Panc1 (cell line): ENCODE measurements around the gene TIMM44. TPM values are rescaled to one million over a fixed set of nuclear protein-coding genes. Genes with fewer than 3 reads are reported as not detected.

ENCODE experiments used
- ATAC-seq: fragments of 200-7000 bp; cut with Tn5 transposase; 2 replicates; pipeline ENCODE4 v1.9.1; 2020; ENCODE audit warnings: mild to moderate bottlenecking, moderate library complexity
- BruUV-seq: library from RNA; stranded (reverse); fragments of 400-500 nt; replicated peaks from 2 replicates; lab custom pipeline; 2021; lab: Mats Ljungman, UMichigan
- CTCF ChIA-PET: fragments of 300-600 bp; sonication (Branson Sonifier 250); formaldehyde crosslinking; loops from one replicate; lab custom pipeline; 2022; ENCODE audit warnings: antibody characterized with exemption; lab: Charles Lee
- POLR2A ChIA-PET: fragments of 300-600 bp; sonication (Branson Sonifier 250); formaldehyde crosslinking; loops from one replicate; lab custom pipeline; 2022; ENCODE audit warnings: antibody characterized with exemption; lab: Charles Lee
- DNase-seq: peaks from one replicate; pipeline ENCODE4 v3.0.0-alpha.2; 2010; ENCODE audit warnings: low read depth, low spot score
- H3K27ac ChIP-seq: 2 replicates; pipeline ENCODE4 v1.5.1; 2011; ENCODE audit warnings: mild to moderate bottlenecking, low read length, inconsistent platforms
- H3K27me3 ChIP-seq: fragments of 200-500 bp; sonication (Bioruptor generic); 2 replicates; pipeline ENCODE4 v1.6.0; 2014; ENCODE audit warnings: low read length, inconsistent platforms; ENCODE audit not compliant: control insufficient read depth, insufficient read depth
- H3K36me3 ChIP-seq: fragments of 200-500 bp; sonication (Bioruptor generic); 2 replicates; pipeline ENCODE4 v1.5.1; 2014; ENCODE audit warnings: inconsistent platforms, mild to moderate bottlenecking, low read length, moderate library complexity; ENCODE audit not compliant: control insufficient read depth, insufficient read depth
- H3K4me1 ChIP-seq: 2 replicates; pipeline ENCODE4 v1.5.1; 2011; ENCODE audit warnings: inconsistent platforms, mild to moderate bottlenecking, low read length, moderate library complexity; ENCODE audit not compliant: control insufficient read depth, insufficient read depth
- H3K4me3 ChIP-seq, 2 experiments: 2 replicates each; pipeline ENCODE4 v1.5.1; 2011 to 2012; ENCODE audit warnings: low read depth in 2 of 2, low read length in 2 of 2, mild to moderate bottlenecking in 2 of 2, inconsistent platforms in 1 of 2, moderate library complexity in 1 of 2
- H3K9me3 ChIP-seq: fragments of 200-500 bp; sonication (Bioruptor generic); 2 replicates; pipeline ENCODE4 v1.5.1; 2014; ENCODE audit warnings: low read depth, mild to moderate bottlenecking, inconsistent platforms, low read length, moderate library complexity; ENCODE audit not compliant: control insufficient read depth, insufficient read depth
- POLR2AphosphoS5 ChIP-seq: IDR thresholded peaks from 2 replicates; pipeline ENCODE4 v1.6.1; 2012; ENCODE audit warnings: mild to moderate bottlenecking, low read depth, low read length, moderate library complexity
- SIN3A ChIP-seq: IDR thresholded peaks from 2 replicates; pipeline ENCODE4 v1.6.1; 2012; ENCODE audit warnings: low read depth, mild to moderate bottlenecking, low read length, moderate library complexity, borderline replicate concordance; ENCODE audit not compliant: insufficient read depth
- TCF7L2 ChIP-seq: IDR thresholded peaks from 2 replicates; pipeline ENCODE4 v1.6.1; 2011; ENCODE audit warnings: mild to moderate bottlenecking, low read depth, low read length, inconsistent platforms
- in situ Hi-C: cut with HindIII; loops from 2 replicates; pipeline ENCODE4 v1.10.0; 2016; ENCODE audit warnings: low sequenced_read_pairs, low pct_unique_long_range_greater_than_20kb
- intact Hi-C: fragments of 100-400 bp; cut with micrococcal nuclease; formaldehyde crosslinking; loops from one replicate; pipeline ENCODE4 v1.10.0; 2022; ENCODE audit not compliant: unreplicated experiment
- total RNA-seq: library from RNA; stranded (reverse); gene quantifications from one replicate; pipeline ENCODE4 v1.2.1, GENCODE V29; 2021; ENCODE audit not compliant: unreplicated experiment
- TF ChIP-seq, protein P1 (sequence below), 2 experiments: IDR thresholded peaks; 2 replicates each; pipeline ENCODE4 v1.6.1; 2011 to 2012; ENCODE audit warnings: low read depth in 2 of 2, control low read depth in 1 of 2, low read length in 1 of 2, mild to moderate bottlenecking in 1 of 2, moderate library complexity in 1 of 2; ENCODE audit not compliant: insufficient read depth in 1 of 2
- TF ChIP-seq, protein P2 (sequence below): fragments of 450-650 bp; IDR thresholded peaks from 2 replicates; pipeline ENCODE4 v1.5.1; 2017; ENCODE audit warnings: mild to moderate bottlenecking

The TIMM44 gene
- total RNA-seq, 1 experiment from 2014 or later = 105 TPM

DNA sequence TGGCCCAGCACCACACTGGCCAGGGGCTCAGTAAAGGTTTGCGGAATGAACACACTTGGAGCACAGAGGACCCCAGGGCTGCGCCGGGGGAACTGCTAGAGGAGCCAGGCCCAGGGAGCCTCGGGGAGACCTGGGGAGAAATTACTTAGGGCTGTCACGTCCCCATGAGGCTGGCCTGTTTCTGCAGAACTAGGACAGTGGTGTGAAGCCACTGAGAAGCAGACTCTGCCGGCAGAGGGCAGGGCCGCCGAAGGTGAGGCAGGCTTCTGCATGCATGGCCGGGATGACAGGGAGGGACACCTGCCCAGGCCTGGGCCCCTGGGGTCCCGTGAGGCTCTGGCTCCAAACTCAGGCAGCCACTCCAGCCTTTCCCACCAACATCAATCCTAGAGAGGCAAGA, 35.5 kb upstream of the TIMM44 start:
- POLR2A ChIA-PET = no interaction called here
- DNase-seq (no peak), ATAC-seq (no peak)
- no peaks in the 10 kb centered on the region for H3K27me3 ChIP-seq
- no peaks in the 10 kb centered on the region for H3K9me3 ChIP-seq
- CTCF ChIA-PET = no interaction called here
- H3K36me3 ChIP-seq = no peaks in the 10 kb centered on the region; the same call in 1 of the 2 replicates
- no peak overlapping the region for H3K4me3 ChIP-seq
- no peak overlapping the region for H3K27ac ChIP-seq
- intact Hi-C loops (no loop called here), in situ Hi-C loops (no loop called here)
- H3K4me1 ChIP-seq = no peaks in the 10 kb centered on the region
- TF ChIP-seq TCF7L2 = no peak
- TF ChIP-seq, protein P1, sequence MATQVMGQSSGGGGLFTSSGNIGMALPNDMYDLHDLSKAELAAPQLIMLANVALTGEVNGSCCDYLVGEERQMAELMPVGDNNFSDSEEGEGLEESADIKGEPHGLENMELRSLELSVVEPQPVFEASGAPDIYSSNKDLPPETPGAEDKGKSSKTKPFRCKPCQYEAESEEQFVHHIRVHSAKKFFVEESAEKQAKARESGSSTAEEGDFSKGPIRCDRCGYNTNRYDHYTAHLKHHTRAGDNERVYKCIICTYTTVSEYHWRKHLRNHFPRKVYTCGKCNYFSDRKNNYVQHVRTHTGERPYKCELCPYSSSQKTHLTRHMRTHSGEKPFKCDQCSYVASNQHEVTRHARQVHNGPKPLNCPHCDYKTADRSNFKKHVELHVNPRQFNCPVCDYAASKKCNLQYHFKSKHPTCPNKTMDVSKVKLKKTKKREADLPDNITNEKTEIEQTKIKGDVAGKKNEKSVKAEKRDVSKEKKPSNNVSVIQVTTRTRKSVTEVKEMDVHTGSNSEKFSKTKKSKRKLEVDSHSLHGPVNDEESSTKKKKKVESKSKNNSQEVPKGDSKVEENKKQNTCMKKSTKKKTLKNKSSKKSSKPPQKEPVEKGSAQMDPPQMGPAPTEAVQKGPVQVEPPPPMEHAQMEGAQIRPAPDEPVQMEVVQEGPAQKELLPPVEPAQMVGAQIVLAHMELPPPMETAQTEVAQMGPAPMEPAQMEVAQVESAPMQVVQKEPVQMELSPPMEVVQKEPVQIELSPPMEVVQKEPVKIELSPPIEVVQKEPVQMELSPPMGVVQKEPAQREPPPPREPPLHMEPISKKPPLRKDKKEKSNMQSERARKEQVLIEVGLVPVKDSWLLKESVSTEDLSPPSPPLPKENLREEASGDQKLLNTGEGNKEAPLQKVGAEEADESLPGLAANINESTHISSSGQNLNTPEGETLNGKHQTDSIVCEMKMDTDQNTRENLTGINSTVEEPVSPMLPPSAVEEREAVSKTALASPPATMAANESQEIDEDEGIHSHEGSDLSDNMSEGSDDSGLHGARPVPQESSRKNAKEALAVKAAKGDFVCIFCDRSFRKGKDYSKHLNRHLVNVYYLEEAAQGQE (IDR thresholded peaks at IDR 0.05; ENCODE audit: insufficient read depth in 1 of 2, low read depth in 2 of 2, low read length in 1 of 2) = no peak
- TF ChIP-seq SIN3A = no peak
- TF ChIP-seq POLR2AphosphoS5 = no peak
- TF ChIP-seq, protein P2, sequence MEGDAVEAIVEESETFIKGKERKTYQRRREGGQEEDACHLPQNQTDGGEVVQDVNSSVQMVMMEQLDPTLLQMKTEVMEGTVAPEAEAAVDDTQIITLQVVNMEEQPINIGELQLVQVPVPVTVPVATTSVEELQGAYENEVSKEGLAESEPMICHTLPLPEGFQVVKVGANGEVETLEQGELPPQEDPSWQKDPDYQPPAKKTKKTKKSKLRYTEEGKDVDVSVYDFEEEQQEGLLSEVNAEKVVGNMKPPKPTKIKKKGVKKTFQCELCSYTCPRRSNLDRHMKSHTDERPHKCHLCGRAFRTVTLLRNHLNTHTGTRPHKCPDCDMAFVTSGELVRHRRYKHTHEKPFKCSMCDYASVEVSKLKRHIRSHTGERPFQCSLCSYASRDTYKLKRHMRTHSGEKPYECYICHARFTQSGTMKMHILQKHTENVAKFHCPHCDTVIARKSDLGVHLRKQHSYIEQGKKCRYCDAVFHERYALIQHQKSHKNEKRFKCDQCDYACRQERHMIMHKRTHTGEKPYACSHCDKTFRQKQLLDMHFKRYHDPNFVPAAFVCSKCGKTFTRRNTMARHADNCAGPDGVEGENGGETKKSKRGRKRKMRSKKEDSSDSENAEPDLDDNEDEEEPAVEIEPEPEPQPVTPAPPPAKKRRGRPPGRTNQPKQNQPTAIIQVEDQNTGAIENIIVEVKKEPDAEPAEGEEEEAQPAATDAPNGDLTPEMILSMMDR = no peak
- BruUV-seq = no TSS peak

DNA sequence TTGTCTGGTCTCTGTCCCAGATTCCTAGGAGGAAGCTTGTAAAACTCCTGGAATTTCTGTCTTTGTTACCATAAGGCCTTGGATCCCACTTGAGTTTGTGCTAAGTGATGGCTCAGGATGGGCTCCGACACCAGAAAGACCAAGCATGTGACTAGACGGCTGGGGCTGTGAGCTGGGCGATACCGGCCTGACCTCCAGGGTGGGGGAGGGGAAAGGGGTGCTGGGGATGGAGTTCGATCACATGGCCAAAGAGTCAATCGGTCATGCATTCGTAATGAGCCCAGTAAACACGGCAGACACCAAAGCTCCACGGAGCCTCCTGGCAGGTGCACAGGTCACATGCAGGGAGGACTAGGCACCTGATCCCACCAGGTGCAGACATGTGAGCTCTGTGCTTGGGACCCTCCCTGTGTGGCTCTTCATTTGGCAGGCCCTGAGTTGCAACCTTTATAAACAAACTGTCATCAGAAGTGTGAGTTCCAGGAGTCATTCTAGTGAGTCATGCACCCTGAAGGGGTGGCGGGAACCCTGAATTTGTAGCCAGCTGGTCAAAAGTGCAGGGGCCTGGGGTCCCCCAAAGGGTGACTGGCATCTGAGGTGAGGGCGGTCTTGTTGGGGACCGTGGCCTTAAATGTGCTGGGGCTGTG, 34.8 kb upstream of the TIMM44 start:
- TF ChIP-seq, protein P2 = no peak
- TF ChIP-seq, protein P1 (IDR thresholded peaks at IDR 0.05; ENCODE audit: insufficient read depth in 1 of 2, low read depth in 2 of 2, low read length in 1 of 2) = no peak
- TF ChIP-seq POLR2AphosphoS5 (no peak), SIN3A (no peak), TCF7L2 (no peak)

More for the DNA sequence above, 34.8 kb upstream of the TIMM44 start:
- no peak for DNase-seq
- BruUV-seq = no TSS peak
- POLR2A ChIA-PET = interaction anchor here (0.6 kb wide), 1 partner anchor 9 kb away, joined by 3 read pairs; no protein-coding TSS in a partner anchor
- no peak overlapping the region for H3K27ac ChIP-seq
- ATAC-seq = no peak
- intact Hi-C loops (no loop called here), in situ Hi-C loops (no loop called here)
- no peaks in the 10 kb centered on the region for H3K27me3 ChIP-seq
- no peaks in the 10 kb centered on the region for H3K4me1 ChIP-seq
- H3K4me3 ChIP-seq = no peak overlapping the region
- H3K9me3 ChIP-seq = no peaks in the 10 kb centered on the region
- peaks cover 3% of the 10 kb centered on the region for H3K36me3 ChIP-seq
- CTCF ChIA-PET = no interaction called here
